NT2/D1 (cell line): Measurements from ENCODE around the gene LRRC4B.
A peak's percentile ranks its signal among the peaks of the same experiment; 100 is the strongest.

Experiments used
- DNase-seq: peaks from one replicate; pipeline ENCODE4 v3.0.0-alpha.2; 2011; ENCODE audit warnings: low read depth, low spot score
- H3K27me3 ChIP-seq: 2 replicates; pipeline ENCODE4 v1.6.0; 2011; ENCODE audit warnings: mild to moderate bottlenecking; ENCODE audit not compliant: insufficient read length, insufficient read depth
- H3K36me3 ChIP-seq: 2 replicates; pipeline ENCODE4 v1.6.1; 2011; ENCODE audit warnings: mild to moderate bottlenecking, low read length, mixed read lengths; ENCODE audit not compliant: insufficient read depth, insufficient read length
- H3K4me1 ChIP-seq: 2 replicates; pipeline ENCODE4 v1.5.1; 2011; ENCODE audit not compliant: insufficient read depth, insufficient read length
- H3K4me3 ChIP-seq: 2 replicates; pipeline ENCODE4 v1.5.1; 2011; ENCODE audit warnings: low read depth; ENCODE audit not compliant: insufficient read length
- H3K9ac ChIP-seq: 2 replicates; pipeline ENCODE4 v1.6.0; 2011; ENCODE audit warnings: low read depth; ENCODE audit not compliant: insufficient read length
- H3K9me3 ChIP-seq: 2 replicates; pipeline ENCODE4 v1.5.1; 2011; ENCODE audit warnings: mild to moderate bottlenecking, low read length; ENCODE audit not compliant: insufficient read depth
- SUZ12 ChIP-seq: IDR thresholded peaks from 2 replicates; pipeline ENCODE4 v1.6.1; 2011; ENCODE audit not compliant: insufficient read length, insufficient read depth; ENCODE audit errors: extremely low read depth
- YY1 ChIP-seq: IDR thresholded peaks from 2 replicates; pipeline ENCODE4 v1.6.1; 2011; ENCODE audit not compliant: insufficient read length, insufficient read depth
- ZNF274 ChIP-seq: IDR thresholded peaks from 2 replicates; pipeline ENCODE4 v1.6.1; 2011; ENCODE audit warnings: mild to moderate bottlenecking, low read depth, low read length

Gene LRRC4B

GRCh38 chr19:50548191-50549058 lies 19.8 kb downstream of the LRRC4B start:
- DNase-seq, result no peak
- peaks cover 9% of the 10 kb centered on the region for H3K27me3 ChIP-seq
- peaks cover 6% of the 10 kb centered on the region for H3K4me1 ChIP-seq
- no peaks in the 10 kb centered on the region for H3K9me3 ChIP-seq
- H3K9ac ChIP-seq, result no peak overlapping the region
- no peak overlapping the region for H3K4me3 ChIP-seq
- peaks cover 11% of the 10 kb centered on the region for H3K36me3 ChIP-seq
- TF ChIP-seq YY1, result no peak
- no peak for TF ChIP-seq ZNF274
- no peak for TF ChIP-seq SUZ12

- Histone ChIP-seq H3K4me3 (no peak overlapping the region), H3K36me3 (peaks cover 11% of the 10 kb centered on the region), H3K9ac (no peak overlapping the region), H3K27me3 (peaks cover 6% of the 10 kb centered on the region), H3K4me1 (peaks cover 10% of the 10 kb centered on the region), H3K9me3 (no peaks in the 10 kb centered on the region)
- DNase-seq, result no peak
- TF ChIP-seq YY1 (no peak), ZNF274 (no peak), SUZ12 (no peak)
These were observed 20.6 kb downstream of the LRRC4B start for GRCh38 chr19:50547385-50548190.

- H3K9ac ChIP-seq, result no peak overlapping the region
- H3K4me3 ChIP-seq, result no peak overlapping the region
- H3K4me1 ChIP-seq, result peaks cover 8% of the 10 kb centered on the region
- H3K36me3 ChIP-seq, result peaks cover 11% of the 10 kb centered on the region
- no peak for DNase-seq
- H3K27me3 ChIP-seq, result no peaks in the 10 kb centered on the region
- H3K9me3 ChIP-seq, result no peaks in the 10 kb centered on the region
- TF ChIP-seq ZNF274, result no peak
- TF ChIP-seq SUZ12, result no peak
- TF ChIP-seq YY1, result no peak
These were observed 21.6 kb downstream of the LRRC4B start for GRCh38 chr19:50546527-50547221.

- H3K4me1 ChIP-seq, result peaks cover 8% of the 10 kb centered on the region
- no peak for TF ChIP-seq YY1
- TF ChIP-seq SUZ12, result no peak
- TF ChIP-seq ZNF274, result no peak
- no peaks in the 10 kb centered on the region for H3K27me3 ChIP-seq
- no peak overlapping the region for H3K4me3 ChIP-seq
- no peak overlapping the region for H3K9ac ChIP-seq
- no peak for DNase-seq
- peaks cover 9% of the 10 kb centered on the region for H3K36me3 ChIP-seq
- no peaks in the 10 kb centered on the region for H3K9me3 ChIP-seq
These were observed 25.3 kb downstream of the LRRC4B start for GRCh38 chr19:50542943-50543342.

GRCh38 chr19:50537769-50538230 lies 30.4 kb downstream of the LRRC4B start:
- peak; percentile 83 for DNase-seq
- TF ChIP-seq YY1, result no peak
- TF ChIP-seq ZNF274, result no peak
- no peak for TF ChIP-seq SUZ12
- H3K9me3 ChIP-seq, result peaks cover 7% of the 10 kb centered on the region
- H3K4me1 ChIP-seq, result no peaks in the 10 kb centered on the region
- peaks cover 10% of the 10 kb centered on the region for H3K36me3 ChIP-seq
- no peak overlapping the region for H3K4me3 ChIP-seq
- no peaks in the 10 kb centered on the region for H3K27me3 ChIP-seq
- H3K9ac ChIP-seq, result no peak overlapping the region

- no peak for DNase-seq
- TF ChIP-seq SUZ12 (no peak), ZNF274 (no peak), YY1 (no peak)
- Histone ChIP-seq H3K27me3 (no peaks in the 10 kb centered on the region), H3K36me3 (peaks cover 10% of the 10 kb centered on the region), H3K4me1 (no peaks in the 10 kb centered on the region), H3K9ac (no peak overlapping the region), H3K9me3 (peaks cover 10% of the 10 kb centered on the region), H3K4me3 (no peak overlapping the region)
These were observed 30.9 kb downstream of the LRRC4B start for GRCh38 chr19:50537306-50537685.
